Measurements from ENCODE around the gene IER5L.
"Not testable (repeated sequence)": the region's sequence is repeated elsewhere in the genome, so short reads cannot be mapped to it uniquely, and the experiment has no call there.

The IER5L gene

DNA sequence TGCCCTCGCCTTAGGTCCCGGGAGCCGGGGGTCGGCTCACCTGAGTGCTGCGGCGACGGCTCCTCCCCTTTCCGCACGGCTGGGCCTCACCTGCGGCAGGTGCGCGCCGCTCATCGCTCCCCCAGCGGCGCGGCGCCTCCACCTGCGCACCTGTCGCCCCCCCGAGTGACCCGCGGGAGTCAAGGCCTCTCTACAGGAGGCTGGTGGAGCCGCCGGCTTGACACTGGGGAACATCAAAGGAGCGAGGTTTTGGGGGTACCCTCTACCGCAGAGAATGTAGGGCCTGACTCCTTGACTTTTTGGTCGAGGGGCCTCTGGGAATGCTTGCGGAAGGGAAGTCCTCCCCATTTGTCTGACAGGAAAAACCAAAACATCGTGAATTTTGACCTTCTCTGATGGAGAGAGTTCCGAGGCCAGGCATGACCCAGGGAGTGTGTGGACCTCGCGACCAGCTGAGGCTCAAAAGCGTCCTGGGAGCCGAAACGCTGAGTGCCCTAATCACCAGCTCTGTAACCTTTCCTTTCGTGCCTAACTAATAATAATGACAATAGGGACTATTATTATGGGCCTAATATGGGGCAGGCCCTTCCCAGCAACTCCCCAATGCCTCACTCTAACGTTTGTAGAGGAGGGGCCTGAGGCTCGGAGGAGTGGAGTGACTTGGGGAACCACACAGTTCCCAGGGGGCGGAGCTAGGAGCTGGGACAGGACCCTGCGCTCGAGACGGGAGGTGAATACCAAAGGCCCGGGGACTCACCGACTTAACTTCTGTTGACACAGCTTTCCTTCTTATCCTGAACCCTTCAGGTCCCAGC, 714 bp upstream of the IER5L start:
- no peak for DNase-seq

DNA sequence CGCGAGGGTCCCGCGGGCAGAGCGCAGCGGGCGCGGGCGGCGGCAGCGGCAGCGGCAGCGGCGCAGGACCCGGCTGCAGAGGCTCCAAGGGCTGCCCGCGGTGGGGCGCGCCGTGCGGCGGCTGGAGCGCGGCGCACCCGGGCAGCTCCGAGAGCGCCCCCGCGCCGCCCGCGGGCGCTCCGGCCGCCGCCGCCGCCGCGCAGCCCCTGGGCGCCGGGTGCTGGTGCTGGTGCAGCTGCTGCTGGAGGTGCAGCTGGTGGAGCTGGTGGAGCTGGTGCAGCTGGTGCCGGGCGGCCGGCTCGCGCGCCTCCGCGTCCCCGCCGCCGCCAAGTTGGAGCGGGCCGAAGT, 644 bp downstream of the IER5L start:
- DNase-seq = peak; percentile 61

DNA sequence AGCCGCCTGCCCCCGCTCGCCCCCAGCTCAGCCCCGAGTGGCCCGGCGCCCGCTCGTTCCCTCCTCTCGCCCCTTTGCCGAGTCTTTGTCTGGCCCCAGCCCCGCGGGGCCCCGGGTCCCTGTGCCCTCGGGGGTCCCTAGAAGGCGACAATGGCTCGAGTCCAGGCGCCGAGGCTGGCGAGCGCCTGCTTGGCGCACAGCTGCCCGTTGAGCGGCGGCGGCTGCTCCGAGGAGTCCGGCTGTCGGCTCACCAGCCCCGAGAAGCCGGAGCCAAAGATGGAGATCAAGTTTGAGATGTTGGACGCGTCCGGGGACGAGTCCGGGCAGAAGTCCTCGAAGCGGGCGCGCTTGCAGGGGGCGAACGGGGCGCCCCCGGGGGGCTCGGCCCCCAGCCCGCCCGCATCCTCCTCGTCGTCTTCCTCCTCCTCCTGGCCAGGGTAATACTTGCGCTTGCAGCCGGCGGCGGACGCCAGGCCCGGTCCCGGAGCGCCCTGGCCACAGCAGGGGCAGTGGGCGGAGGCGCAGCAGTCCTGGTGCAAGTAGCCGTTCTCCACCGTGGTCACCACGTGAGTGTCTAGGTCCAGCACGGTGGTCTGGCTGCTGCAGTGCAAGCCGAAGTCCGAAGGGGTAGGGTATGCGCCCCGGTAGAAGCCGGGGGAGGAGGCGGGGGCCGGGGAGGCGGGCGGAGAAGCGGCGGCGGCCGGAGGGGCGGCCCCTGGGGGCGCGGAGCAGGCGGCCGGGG, 1.2 kb downstream of the IER5L start:
- peak; percentile 67 for DNase-seq

DNA sequence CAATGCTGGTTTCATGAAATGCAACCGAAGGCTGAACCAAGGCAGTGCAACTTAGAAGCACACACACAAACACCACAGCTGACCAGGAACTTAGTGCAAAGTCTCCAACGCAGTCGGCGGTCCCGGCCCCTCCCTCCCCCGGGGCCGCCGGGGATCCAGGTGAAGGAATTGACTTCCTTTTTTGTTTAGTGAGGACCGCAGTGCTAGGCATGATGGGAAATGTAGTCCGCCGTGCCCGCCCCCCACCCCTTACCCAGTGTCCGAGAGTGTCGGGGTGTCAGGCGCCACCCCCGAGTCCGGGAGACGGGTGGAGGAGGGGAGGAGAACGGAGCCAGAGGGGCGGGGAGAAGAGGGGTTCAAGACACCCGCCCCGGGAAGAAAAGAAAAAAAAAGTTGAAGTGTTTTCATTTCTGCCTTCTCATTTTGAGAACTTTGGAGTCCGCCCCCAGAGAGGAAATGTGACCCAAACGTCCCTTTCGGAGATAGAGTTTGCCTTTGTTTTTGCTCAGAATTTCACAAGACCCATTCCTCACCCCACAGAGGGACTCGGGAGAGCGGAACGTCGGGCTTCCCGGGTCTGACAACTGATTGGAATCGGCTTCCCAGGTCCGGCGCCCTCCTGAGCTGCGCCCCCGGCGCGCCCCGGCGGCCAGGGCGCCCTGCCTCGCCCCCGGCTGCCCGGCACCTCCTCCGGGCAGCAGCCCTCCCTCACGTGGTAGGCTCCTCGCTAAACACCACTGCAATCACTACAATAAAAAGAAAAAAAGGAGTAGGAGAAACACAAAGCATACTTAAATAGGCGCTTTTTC, 2.0 kb downstream of the IER5L start:
- DNase-seq = peak; percentile 76

GRCh38 chr9:129175515-129175824, 2.6 kb downstream of the IER5L start:
- no peak for DNase-seq

GRCh38 chr9:129174724-129175514, 3.1 kb downstream of the IER5L start:
- DNase-seq = peak; percentile 65

- DNase-seq = peak; percentile 93
Measured at GRCh38 chr9:129174102-129174723, 3.8 kb downstream of the IER5L start.

- DNase-seq = no peak
Measured at GRCh38 chr9:129173296-129174101, 4.6 kb downstream of the IER5L start.

GRCh38 chr9:129172816-129173215, 5.2 kb downstream of the IER5L start:
- DNase-seq = no peak

DNA sequence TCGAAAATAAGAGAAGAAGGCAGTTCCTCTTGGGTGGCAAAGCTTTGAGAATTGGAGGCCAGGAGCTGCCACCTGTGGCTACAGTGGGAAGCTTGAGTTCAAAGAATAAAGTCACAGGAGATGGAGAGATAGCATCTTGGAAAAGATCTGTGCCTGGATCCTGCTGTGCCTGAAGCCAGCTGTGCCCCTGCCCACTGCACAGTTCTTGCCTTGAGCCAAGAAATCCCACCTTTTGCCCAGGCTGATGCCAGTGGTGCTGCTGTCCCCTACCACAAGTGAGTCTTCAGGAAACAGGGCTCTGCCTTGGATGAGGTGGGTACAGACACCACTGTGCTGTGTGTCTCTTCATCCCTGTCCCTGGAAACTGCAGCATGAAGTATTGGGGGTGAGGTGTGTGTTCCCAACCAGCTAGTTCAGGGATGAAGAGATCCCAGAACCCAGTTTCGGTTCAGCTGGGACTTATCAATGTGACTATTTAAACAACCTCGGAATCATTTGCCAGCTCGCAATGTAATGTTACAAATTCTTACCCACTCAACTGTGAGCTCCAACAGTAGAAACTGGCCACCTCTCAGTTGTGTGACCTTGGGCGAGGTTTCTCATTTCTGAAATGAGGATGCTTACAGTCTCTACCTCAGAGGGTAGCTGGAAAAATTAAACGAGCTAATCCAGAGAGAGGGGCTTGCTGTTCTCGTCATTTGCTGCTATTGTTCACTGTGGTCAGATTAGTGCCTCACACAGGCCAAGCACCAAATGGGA, 5.9 kb downstream of the IER5L start:
- DNase-seq = no peak

- DNase-seq = no peak
Measured at GRCh38 chr9:129170229-129170628, 7.8 kb downstream of the IER5L start.

- DNase-seq = no peak
Measured at GRCh38 chr9:129166623-129167557, 11.2 kb downstream of the IER5L start.

GRCh38 chr9:129165198-129165597, 12.9 kb downstream of the IER5L start:
- no peak for DNase-seq

GRCh38 chr9:129164246-129164930, 13.7 kb downstream of the IER5L start:
- DNase-seq = no peak

DNA sequence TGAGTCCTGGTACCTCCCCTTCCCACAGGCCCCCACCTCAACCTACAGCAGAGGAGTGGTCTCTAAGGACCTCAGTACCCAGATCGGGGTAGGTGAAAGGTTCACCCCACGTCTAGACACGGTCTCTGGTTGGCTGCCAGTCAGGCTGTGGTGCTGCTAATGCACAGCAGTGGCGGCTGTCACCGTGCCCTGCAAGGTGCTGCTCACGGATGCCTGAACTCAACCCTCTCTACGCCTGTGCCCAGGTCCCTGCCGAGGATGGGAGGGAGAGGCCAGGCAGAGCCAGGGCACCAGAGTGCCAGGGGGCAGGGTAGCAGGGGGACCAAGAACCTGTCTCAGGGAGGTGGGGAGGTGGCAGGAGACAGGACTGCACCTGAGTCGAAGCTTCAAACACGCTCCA, 14.3 kb downstream of the IER5L start:
- no peak for DNase-seq

- not testable (repeated sequence) for DNase-seq
Measured at GRCh38 chr9:129163198-129163670, 14.8 kb downstream of the IER5L start.

GRCh38 chr9:129162497-129163197, 15.4 kb downstream of the IER5L start:
- DNase-seq = no peak

DNA sequence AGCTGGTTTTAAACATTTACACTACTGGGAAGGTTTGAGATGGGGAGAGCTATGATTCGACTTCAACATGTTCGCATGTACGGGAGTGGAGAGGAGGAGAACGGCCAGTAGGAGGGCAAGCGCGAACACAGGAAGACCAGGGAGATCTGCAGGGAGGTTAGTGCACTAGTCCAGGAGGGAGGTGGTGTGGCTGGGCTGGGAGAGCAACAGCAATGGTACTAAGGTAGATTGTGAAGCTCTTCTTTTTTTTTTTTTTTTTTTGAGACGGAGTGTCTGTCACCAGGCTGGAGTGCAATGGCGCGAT, 16.6 kb downstream of the IER5L start:
- no peak for DNase-seq

All from activated CD8-positive, alpha-beta memory T cell treated with anti-CD3 and anti-CD28 coated beads, Interleukin-2, amount 50 U/mL, for 48 hours (primary cell).